Left lobe of liver (tissue), 2 donors: ENCODE measurements around the gene TRIM25. TPM values are rescaled to one million over a fixed set of nuclear protein-coding genes. Genes with fewer than 3 reads are reported as not detected.
A peak's percentile ranks its signal among the peaks of the same experiment; 100 is the strongest.

Source experiments
- ATAC-seq: fragments of 200-7000 bp; cut with Tn5 transposase; one replicate; pipeline ENCODE4 v1.9.1; 2020; ENCODE audit warnings: mild to moderate bottlenecking, moderate library complexity
- DNase-seq: peaks from one replicate; pipeline ENCODE4 v3.0.0-alpha.2; 2020; ENCODE audit warnings: low spot score
- total RNA-seq: library from RNA; stranded (reverse); gene quantifications from one replicate; pipeline ENCODE4 v1.2.1, GENCODE V29; 2021
- donor health status: DM: no; HTN: no; CAD: no; lungs with moderate emphysema.
- donor health status: DM: no; HTN: yes; CAD: no.

TRIM25 gene
- total RNA-seq, 1 donor from 2014 or later: 55.4 TPM

DNA sequence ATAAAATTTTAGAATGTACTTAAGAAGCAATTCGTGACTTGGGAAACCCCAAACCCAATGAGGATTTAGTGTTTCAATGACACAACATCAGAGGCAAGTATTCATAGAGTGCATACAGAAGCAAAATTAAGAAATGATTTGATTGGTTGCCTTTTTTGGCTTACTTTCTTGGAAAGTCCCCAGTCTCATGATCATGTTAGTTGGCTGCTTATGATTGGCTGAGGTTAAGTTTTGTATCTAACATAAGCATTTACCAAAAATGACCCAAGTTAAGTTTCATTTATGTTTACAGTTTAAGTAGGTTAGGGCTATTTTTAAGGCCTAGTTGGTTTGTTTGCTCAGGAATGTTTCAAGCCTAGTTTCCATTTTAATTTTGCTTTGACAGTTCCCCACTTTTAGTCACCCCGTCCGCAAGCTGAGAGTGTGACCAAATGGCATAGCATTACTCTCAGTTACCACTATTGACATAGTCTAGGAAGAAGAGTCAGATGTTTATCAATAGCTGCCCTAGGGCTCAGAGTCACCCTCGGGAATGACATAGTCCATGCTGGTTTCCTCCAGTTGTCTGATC, 43.7 kb downstream of the TRIM25 start:
- no peak for ATAC-seq
- no peak for DNase-seq

DNA sequence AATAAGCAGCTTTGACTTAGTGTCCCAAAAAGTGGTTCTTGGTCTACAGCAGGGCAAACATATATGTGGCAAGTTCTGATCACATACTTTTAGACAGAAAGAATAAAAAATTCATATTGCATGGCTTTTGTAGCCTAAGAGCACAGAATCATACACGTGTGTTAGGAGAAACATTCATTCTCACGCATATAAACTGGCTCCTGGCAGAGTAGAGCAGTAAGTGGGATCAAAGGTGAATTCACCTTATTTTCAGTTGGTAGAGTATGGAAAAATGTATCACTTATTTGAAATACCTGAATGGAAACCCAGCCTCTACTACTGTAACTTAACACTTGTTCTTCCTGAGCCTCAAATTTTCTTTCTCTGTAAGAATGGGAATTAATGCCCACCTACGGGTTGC, 45.1 kb downstream of the TRIM25 start:
- no peak for ATAC-seq
- no peak for DNase-seq

- ATAC-seq (peak; percentile 94), DNase-seq (peak; percentile 65)
Observed at GRCh38 chr17:56867948-56868376, 45.9 kb downstream of the TRIM25 start.

DNA sequence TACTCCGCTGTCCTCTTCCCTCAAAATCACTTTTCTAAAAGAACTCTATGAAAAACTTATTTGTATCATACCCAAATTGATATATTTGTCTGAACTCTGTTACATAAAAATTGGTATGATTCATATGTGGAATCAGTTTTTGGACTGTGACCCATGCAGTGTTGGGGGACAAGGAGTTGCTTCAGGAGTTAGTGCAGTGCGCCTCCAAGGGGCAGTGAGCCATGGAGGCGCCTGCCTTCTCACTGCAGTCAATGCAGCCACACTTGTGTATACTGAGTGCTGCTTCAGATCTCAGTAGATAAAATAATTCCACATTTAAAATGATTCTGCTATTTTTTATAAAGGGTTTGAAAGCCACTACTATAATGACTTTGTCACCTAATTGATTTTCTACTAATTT, 47.4 kb downstream of the TRIM25 start:
- DNase-seq (no peak), ATAC-seq (no peak)

GRCh38 chr17:56866076-56866475, 47.8 kb downstream of the TRIM25 start:
- DNase-seq (no peak), ATAC-seq (no peak)

DNA sequence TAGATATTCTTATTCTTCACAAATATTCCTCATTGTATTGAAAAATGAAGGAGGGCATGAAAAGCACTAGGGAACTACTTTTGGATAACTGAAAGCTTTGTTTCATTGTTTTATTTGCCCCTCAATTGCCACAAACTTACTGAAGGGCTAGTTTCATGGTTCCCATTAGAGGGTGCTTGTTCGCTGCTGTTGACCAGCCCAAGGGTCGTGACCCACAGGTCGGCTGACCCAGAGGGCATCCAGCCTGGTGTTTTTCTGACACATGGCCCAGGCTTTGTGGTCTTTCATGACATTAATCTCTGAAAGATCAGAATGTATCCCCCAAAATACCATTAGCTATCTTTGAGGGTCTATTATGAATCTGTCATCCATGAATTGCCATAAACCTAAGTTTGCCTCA, 49.9 kb downstream of the TRIM25 start:
- peak; percentile 60 for ATAC-seq
- DNase-seq: no peak

GRCh38 chr17:56861899-56862298, 52.0 kb downstream of the TRIM25 start:
- no peak for DNase-seq
- no peak for ATAC-seq

DNA sequence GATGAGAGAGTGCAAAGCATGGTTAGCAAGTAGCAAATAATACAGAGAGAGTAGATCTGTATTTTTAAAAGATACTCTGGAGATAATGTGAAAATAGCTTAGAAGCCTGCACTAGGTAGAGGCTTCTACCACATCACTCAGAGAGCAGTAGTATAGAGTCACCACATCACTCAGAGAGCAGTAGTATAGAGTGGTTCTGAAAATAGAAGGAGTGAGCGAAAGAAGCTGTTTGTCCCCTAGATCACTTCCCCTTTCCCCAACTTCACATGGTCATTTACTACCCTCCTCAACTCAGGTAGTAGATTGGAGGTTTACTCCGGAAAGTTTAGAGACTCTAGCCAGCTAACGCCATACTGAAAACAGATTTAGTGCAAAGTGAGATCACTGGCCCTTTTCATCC, 62.8 kb downstream of the TRIM25 start:
- no peak for ATAC-seq
- no peak for DNase-seq

GRCh38 chr17:56850591-56850990, 63.3 kb downstream of the TRIM25 start:
- DNase-seq: no peak
- ATAC-seq: no peak

- ATAC-seq (no peak), DNase-seq (no peak)
Observed at GRCh38 chr17:56849131-56849530, 64.7 kb downstream of the TRIM25 start.

GRCh38 chr17:56847106-56847505, 66.7 kb downstream of the TRIM25 start:
- no peak for ATAC-seq
- DNase-seq: no peak

GRCh38 chr17:56845934-56846333, 67.9 kb downstream of the TRIM25 start:
- ATAC-seq (no peak), DNase-seq (no peak)

- DNase-seq (no peak), ATAC-seq (no peak)
Observed at GRCh38 chr17:56842577-56842976, 71.3 kb downstream of the TRIM25 start.

DNA sequence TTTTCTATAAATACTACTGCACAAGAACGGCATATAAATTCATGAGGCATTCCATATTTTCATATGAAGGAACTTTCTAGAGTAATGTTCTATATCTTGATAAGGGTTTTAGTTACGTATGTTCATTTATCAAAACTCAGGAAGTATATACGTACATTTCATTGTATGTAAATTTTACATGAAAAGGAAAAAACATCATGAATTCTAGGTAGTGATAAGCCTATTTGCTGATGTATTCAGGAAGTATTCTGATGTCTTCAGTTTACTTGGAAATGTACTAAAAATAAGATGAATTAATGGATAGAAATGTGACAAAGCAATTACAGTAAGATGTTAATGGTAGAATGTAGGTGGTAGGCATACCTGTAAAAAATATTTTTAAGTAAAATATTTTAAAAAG, 75.2 kb downstream of the TRIM25 start:
- ATAC-seq: no peak
- no peak for DNase-seq

Other genes starting within 250 kb of the TRIM25 start
- 1.9 TPM for gene C17orf67, start 80.1 kb downstream of the TRIM25 start, total RNA-seq
- 4.0 TPM for gene DGKE, start 79.9 kb downstream of the TRIM25 start, total RNA-seq
- gene COIL, start 47.0 kb upstream of the TRIM25 start, total RNA-seq: 5.9 TPM
- gene SCPEP1, start 64.1 kb upstream of the TRIM25 start, total RNA-seq: 11.6 TPM
- 60.0 TPM for gene AKAP1, start 171.2 kb upstream of the TRIM25 start, total RNA-seq